ENCODE results near the gene AGPS. TPM values are rescaled to one million over a fixed set of nuclear protein-coding genes. Genes with fewer than 3 reads are reported as not detected.
"Not testable (repeated sequence)": the region's sequence is repeated elsewhere in the genome, so short reads cannot be mapped to it uniquely, and the experiment has no call there.

The AGPS gene
- total RNA-seq, 1 experiment from 2014 or later: 60.9 TPM

GRCh38 chr2:177353187-177353478 is 39.4 kb upstream of the AGPS start:
- H3K9me3 Mint-ChIP-seq: no peaks in the 10 kb centered on the region
- Histone ChIP-seq H2BK120ac (ENCODE audit: low read depth, low read length, poor library complexity, severe bottlenecking) (no peak overlapping the region), H3K4ac (ENCODE audit: low read depth, low read length) (no peak overlapping the region), H3K27me3 (ENCODE audit: insufficient read depth, low read length) (no peaks in the 10 kb centered on the region), H2BK5ac (ENCODE audit: insufficient read length, low read length) (no peak overlapping the region), H3T11ph (ENCODE audit: low read length) (no peak overlapping the region), H2BK15ac (ENCODE audit: low read depth, low read length) (no peak overlapping the region), H3K79me1 (ENCODE audit: insufficient read depth, low read depth, low read length, poor library complexity, severe bottlenecking) (no peaks in the 10 kb centered on the region), H4K5ac (ENCODE audit: insufficient read length, low read depth, low read length) (no peak overlapping the region), H3K4me2 (ENCODE audit: insufficient read depth, insufficient read length, low read length) (no peak overlapping the region), H3K18ac (ENCODE audit: insufficient read length, low read depth, low read length) (no peak overlapping the region), H3K4me1 (ENCODE audit: insufficient read depth, low read length) (no peaks in the 10 kb centered on the region), H2BK20ac (ENCODE audit: low read depth, low read length, poor library complexity, severe bottlenecking) (no peak overlapping the region), H4K8ac (replicated peaks; ENCODE audit: insufficient read length, low read depth, low read length) (no peak overlapping the region), H4K91ac (ENCODE audit: insufficient read length, low read depth, low read length) (no peak overlapping the region), H3K27ac (ENCODE audit: insufficient read length, low read depth, low read length) (no peak overlapping the region), H3K14ac (ENCODE audit: insufficient read depth, low read length) (no peak overlapping the region), H3K9me3 (ENCODE audit: control insufficient read depth, low read depth, low read length) (no peaks in the 10 kb centered on the region), H2BK12ac (ENCODE audit: insufficient read length, low read depth, low read length) (no peak overlapping the region), H3K23me2 (ENCODE audit: insufficient read length, low read depth, low read length, poor library complexity, severe bottlenecking) (no peaks in the 10 kb centered on the region), H3K79me2 (ENCODE audit: insufficient read depth, low read length) (no peaks in the 10 kb centered on the region), H3K23ac (ENCODE audit: insufficient read length, low read depth, low read length) (no peak overlapping the region), H3K56ac (ENCODE audit: insufficient read length, low read depth, low read length) (no peak overlapping the region), H4K20me1 (ENCODE audit: control insufficient read depth, insufficient read depth, insufficient read length) (no peaks in the 10 kb centered on the region), H2AFZ (ENCODE audit: low read length) (no peak overlapping the region), H2AK5ac (ENCODE audit: insufficient read length, low read length) (no peak overlapping the region), H3K9ac (ENCODE audit: extremely low read depth, insufficient read length, low read length) (no peak overlapping the region)
- no peak overlapping the region for H3K27ac Mint-ChIP-seq
- H3K4me1 Mint-ChIP-seq: no peaks in the 10 kb centered on the region
- TF ChIP-seq CTCF (conservative IDR thresholded peaks at IDR 0.05): no peak
- no peaks in the 10 kb centered on the region for H3K27me3 Mint-ChIP-seq (ENCODE audit: low read depth)
- H3K4me3 Mint-ChIP-seq: no peak overlapping the region
- no CpG with 5 or more reads among the region's 2 CpGs for WGBS (ENCODE audit: extremely low coverage, insufficient read length, low lambda C conversion rate)
- DNase-seq: no peak
- no peaks in the 10 kb centered on the region for H3K36me3 Mint-ChIP-seq (ENCODE audit: insufficient read depth in 1 of 3, low read depth in 3 of 3)

- not testable (repeated sequence) for H2BK20ac ChIP-seq (ENCODE audit: low read depth, low read length, poor library complexity, severe bottlenecking); H3K4me3 Mint-ChIP-seq
- WGBS (ENCODE audit: extremely low coverage, insufficient read length, low lambda C conversion rate): no CpG with 5 or more reads among the region's 3 CpGs
Observed at GRCh38 chr2:177354541-177354940, 38.0 kb upstream of the AGPS start.

More at GRCh38 chr2:177354541-177354940, 38.0 kb upstream of the AGPS start:
- H3K23me2 ChIP-seq (ENCODE audit: insufficient read length, low read depth, low read length, poor library complexity, severe bottlenecking); H4K91ac ChIP-seq (ENCODE audit: insufficient read length, low read depth, low read length); H3K79me1 ChIP-seq (ENCODE audit: insufficient read depth, low read depth, low read length, poor library complexity, severe bottlenecking); H2BK12ac ChIP-seq (ENCODE audit: insufficient read length, low read depth, low read length); DNase-seq; H2BK5ac ChIP-seq (ENCODE audit: insufficient read length, low read length); H4K5ac ChIP-seq (ENCODE audit: insufficient read length, low read depth, low read length); H3K4me2 ChIP-seq (ENCODE audit: insufficient read depth, insufficient read length, low read length); H2AK5ac ChIP-seq (ENCODE audit: insufficient read length, low read length); H4K20me1 ChIP-seq (ENCODE audit: control insufficient read depth, insufficient read depth, insufficient read length); H2BK15ac ChIP-seq (ENCODE audit: low read depth, low read length); H3T11ph ChIP-seq (ENCODE audit: low read length); H3K14ac ChIP-seq (ENCODE audit: insufficient read depth, low read length); H3K23ac ChIP-seq (ENCODE audit: insufficient read length, low read depth, low read length); H3K56ac ChIP-seq (ENCODE audit: insufficient read length, low read depth, low read length); H3K27me3 Mint-ChIP-seq (ENCODE audit: low read depth); H3K36me3 Mint-ChIP-seq (ENCODE audit: insufficient read depth in 1 of 3, low read depth in 3 of 3); H2AFZ ChIP-seq (ENCODE audit: low read length); H4K8ac ChIP-seq (replicated peaks; ENCODE audit: insufficient read length, low read depth, low read length); H3K9me3 ChIP-seq (ENCODE audit: control insufficient read depth, low read depth, low read length); H3K4ac ChIP-seq (ENCODE audit: low read depth, low read length); H3K9me3 Mint-ChIP-seq; H3K27me3 ChIP-seq (ENCODE audit: insufficient read depth, low read length); H3K9ac ChIP-seq (ENCODE audit: extremely low read depth, insufficient read length, low read length); H3K18ac ChIP-seq (ENCODE audit: insufficient read length, low read depth, low read length); H3K79me2 ChIP-seq (ENCODE audit: insufficient read depth, low read length); H3K27ac ChIP-seq (ENCODE audit: insufficient read length, low read depth, low read length); H3K4me1 ChIP-seq (ENCODE audit: insufficient read depth, low read length); H2BK120ac ChIP-seq (ENCODE audit: low read depth, low read length, poor library complexity, severe bottlenecking); H3K27ac Mint-ChIP-seq; H3K4me1 Mint-ChIP-seq: not testable (repeated sequence)
